HL-60 (cell line): ENCODE data around the gene RBPJ.

ENCODE experiments used
- DNase-seq, 2 experiments: peaks; one replicate each; pipeline ENCODE4 v3.0.0-alpha.2; 2010 to 2020; ENCODE audit warnings: low read depth in 1 of 2, low spot score in 1 of 2
- H3K27ac ChIP-seq: fragments of 250-450 bp; sonication (Bioruptor Pico); replicated peaks from 2 replicates; pipeline ENCODE4 v1.5.1; 2020; ENCODE audit warnings: mild to moderate bottlenecking, moderate library complexity
- H3K27me3 ChIP-seq: fragments of 250-450 bp; sonication (Bioruptor Pico); 2 replicates; pipeline ENCODE4 v1.5.1; 2021; ENCODE audit warnings: mild to moderate bottlenecking, moderate library complexity; ENCODE audit not compliant: insufficient read depth, poor library complexity, severe bottlenecking
- H3K4me3 ChIP-seq: replicated peaks from 2 replicates; pipeline ENCODE4 v1.5.1; 2011; ENCODE audit warnings: mild to moderate bottlenecking, control low read depth, low read length; ENCODE audit not compliant: insufficient read depth
- CTCF ChIP-seq: IDR thresholded peaks from one replicate; pipeline ENCODE4 v1.5.1; 2011; ENCODE audit warnings: low read length, control low read depth, inconsistent platforms; ENCODE audit not compliant: insufficient read depth
- GABPA ChIP-seq: IDR thresholded peaks from 2 replicates; pipeline ENCODE4 v1.6.1; 2012; ENCODE audit warnings: low read depth
- POLR2AphosphoS5 ChIP-seq: IDR thresholded peaks from 2 replicates; pipeline ENCODE4 v1.6.1; 2012; ENCODE audit warnings: low read depth
- SPI1 ChIP-seq: IDR thresholded peaks from 2 replicates; pipeline ENCODE4 v1.6.1; 2012; ENCODE audit warnings: low read depth, mild to moderate bottlenecking, borderline replicate concordance
- TF ChIP-seq, protein P1 (sequence below): IDR thresholded peaks from 2 replicates; pipeline ENCODE4 v1.6.1; 2012; ENCODE audit warnings: low read depth; ENCODE audit not compliant: insufficient replicate concordance

The RBPJ gene

GRCh38 chr4:26412381-26413372 is 91.9 kb downstream of the RBPJ start:
- H3K27ac ChIP-seq = no peak overlapping the region
- no peaks in the 10 kb centered on the region for H3K27me3 ChIP-seq
- H3K4me3 ChIP-seq = no peak overlapping the region
- no peak for DNase-seq
- TF ChIP-seq SPI1 = no peak
- TF ChIP-seq, protein P1, sequence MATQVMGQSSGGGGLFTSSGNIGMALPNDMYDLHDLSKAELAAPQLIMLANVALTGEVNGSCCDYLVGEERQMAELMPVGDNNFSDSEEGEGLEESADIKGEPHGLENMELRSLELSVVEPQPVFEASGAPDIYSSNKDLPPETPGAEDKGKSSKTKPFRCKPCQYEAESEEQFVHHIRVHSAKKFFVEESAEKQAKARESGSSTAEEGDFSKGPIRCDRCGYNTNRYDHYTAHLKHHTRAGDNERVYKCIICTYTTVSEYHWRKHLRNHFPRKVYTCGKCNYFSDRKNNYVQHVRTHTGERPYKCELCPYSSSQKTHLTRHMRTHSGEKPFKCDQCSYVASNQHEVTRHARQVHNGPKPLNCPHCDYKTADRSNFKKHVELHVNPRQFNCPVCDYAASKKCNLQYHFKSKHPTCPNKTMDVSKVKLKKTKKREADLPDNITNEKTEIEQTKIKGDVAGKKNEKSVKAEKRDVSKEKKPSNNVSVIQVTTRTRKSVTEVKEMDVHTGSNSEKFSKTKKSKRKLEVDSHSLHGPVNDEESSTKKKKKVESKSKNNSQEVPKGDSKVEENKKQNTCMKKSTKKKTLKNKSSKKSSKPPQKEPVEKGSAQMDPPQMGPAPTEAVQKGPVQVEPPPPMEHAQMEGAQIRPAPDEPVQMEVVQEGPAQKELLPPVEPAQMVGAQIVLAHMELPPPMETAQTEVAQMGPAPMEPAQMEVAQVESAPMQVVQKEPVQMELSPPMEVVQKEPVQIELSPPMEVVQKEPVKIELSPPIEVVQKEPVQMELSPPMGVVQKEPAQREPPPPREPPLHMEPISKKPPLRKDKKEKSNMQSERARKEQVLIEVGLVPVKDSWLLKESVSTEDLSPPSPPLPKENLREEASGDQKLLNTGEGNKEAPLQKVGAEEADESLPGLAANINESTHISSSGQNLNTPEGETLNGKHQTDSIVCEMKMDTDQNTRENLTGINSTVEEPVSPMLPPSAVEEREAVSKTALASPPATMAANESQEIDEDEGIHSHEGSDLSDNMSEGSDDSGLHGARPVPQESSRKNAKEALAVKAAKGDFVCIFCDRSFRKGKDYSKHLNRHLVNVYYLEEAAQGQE = no peak
- TF ChIP-seq GABPA = no peak
- no peak for TF ChIP-seq POLR2AphosphoS5
- TF ChIP-seq CTCF = no peak

DNA sequence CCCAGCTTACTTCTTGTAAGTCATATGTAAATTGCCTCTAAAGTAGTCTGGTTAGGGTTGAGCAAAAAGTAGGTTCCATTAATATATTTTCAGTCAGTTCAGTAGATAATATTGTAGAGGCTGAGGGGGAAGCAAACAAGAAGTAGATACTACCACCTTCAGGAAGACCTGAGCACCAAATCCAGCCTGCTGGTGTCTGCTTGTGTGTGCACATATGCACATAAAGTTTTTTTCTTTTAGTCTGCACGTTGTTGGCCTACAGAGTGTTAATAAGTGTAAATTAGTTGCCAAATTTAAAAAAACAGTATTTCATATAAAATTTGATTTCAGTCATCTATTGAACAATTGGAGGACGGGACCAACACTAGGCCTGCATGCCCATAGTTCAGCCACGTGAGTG is 92.8 kb downstream of the RBPJ start:
- no peaks in the 10 kb centered on the region for H3K27me3 ChIP-seq
- DNase-seq = no peak
- H3K4me3 ChIP-seq = no peak overlapping the region
- TF ChIP-seq, protein P1 = no peak
- TF ChIP-seq POLR2AphosphoS5 (no peak), CTCF (no peak), GABPA (no peak), SPI1 (no peak)
- no peak overlapping the region for H3K27ac ChIP-seq

DNA sequence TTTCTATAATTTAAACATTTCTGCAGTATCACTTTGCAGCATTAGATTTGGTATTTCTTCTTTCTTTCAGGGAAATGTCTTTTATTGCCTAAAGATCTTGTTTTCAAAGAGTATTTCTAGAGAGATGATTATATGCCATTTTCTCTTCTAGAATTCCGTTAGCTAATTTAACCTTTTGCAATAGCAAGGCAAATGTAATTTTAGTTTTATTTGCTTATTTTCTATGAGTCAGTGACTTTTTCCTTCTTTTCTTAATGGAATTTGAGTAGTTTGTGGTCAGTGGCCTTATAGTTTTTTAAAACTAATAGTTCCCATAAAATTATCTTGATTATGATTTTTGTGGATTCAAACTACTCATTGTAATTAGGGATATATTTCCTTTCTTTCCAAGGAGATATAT is 97.3 kb downstream of the RBPJ start:
- H3K27me3 ChIP-seq = no peaks in the 10 kb centered on the region

More for the DNA sequence above, 97.3 kb downstream of the RBPJ start:
- Histone ChIP-seq H3K27ac (no peak overlapping the region), H3K4me3 (no peak overlapping the region)
- TF ChIP-seq GABPA = no peak
- TF ChIP-seq, protein P1 = no peak
- no peak for TF ChIP-seq POLR2AphosphoS5
- DNase-seq = no peak
